ENCODE data around the gene CENATAC.
"Not testable (repeated sequence)": the region's sequence is repeated elsewhere in the genome, so short reads cannot be mapped to it uniquely, and the experiment has no call there.

Gene CENATAC

GRCh38 chr11:118975771-118976709, 21.9 kb upstream of the CENATAC start:
- no peak overlapping the region for H3K4me3 ChIP-seq (ENCODE audit: low read length)
- H3K9me3 ChIP-seq (ENCODE audit: control insufficient read depth, insufficient read depth, low read length) = no peaks in the 10 kb centered on the region
- no peak for TF ChIP-seq EZH2phosphoT487 (IDR thresholded peaks at IDR 0.05; ENCODE audit: borderline replicate concordance, low read length)
- H4K20me1 ChIP-seq (ENCODE audit: control insufficient read depth, insufficient read depth, low read depth, low read length) = no peaks in the 10 kb centered on the region
- H3K27me3 ChIP-seq (ENCODE audit: control insufficient read depth, low read length) = peaks cover 18% of the 10 kb centered on the region
- no peak overlapping the region for H3K4me2 ChIP-seq (ENCODE audit: low read length)
- H3K36me3 ChIP-seq (ENCODE audit: control insufficient read depth, low read length) = no peaks in the 10 kb centered on the region
- H3K4me1 ChIP-seq (ENCODE audit: control insufficient read depth, low read length) = no peaks in the 10 kb centered on the region
- H3K79me2 ChIP-seq (ENCODE audit: control insufficient read depth, low read length) = no peaks in the 10 kb centered on the region
- H3K27ac ChIP-seq (ENCODE audit: low read depth, low read length) = no peak overlapping the region
- H3K9me2 ChIP-seq (replicated peaks; ENCODE audit: control insufficient read depth, low read length) = no peaks in the 10 kb centered on the region
- no peaks in the 10 kb centered on the region; the same call in 1 of the 2 replicates for H3F3A ChIP-seq (ENCODE audit: control insufficient read depth, insufficient read depth)

- Histone ChIP-seq H3K9me2 (replicated peaks; ENCODE audit: control insufficient read depth, low read length) (no peaks in the 10 kb centered on the region), H3K4me3 (ENCODE audit: low read length) (no peak overlapping the region), H3K27me3 (ENCODE audit: control insufficient read depth, low read length) (peaks cover 12% of the 10 kb centered on the region), H3K27ac (ENCODE audit: low read depth, low read length) (no peak overlapping the region), H3K4me1 (ENCODE audit: control insufficient read depth, low read length) (no peaks in the 10 kb centered on the region), H3K36me3 (ENCODE audit: control insufficient read depth, low read length) (no peaks in the 10 kb centered on the region), H3F3A (ENCODE audit: control insufficient read depth, insufficient read depth) (no peaks in the 10 kb centered on the region), H3K9me3 (ENCODE audit: control insufficient read depth, insufficient read depth, low read length) (no peaks in the 10 kb centered on the region), H3K4me2 (ENCODE audit: low read length) (no peak overlapping the region), H4K20me1 (ENCODE audit: control insufficient read depth, insufficient read depth, low read depth, low read length) (no peaks in the 10 kb centered on the region), H3K79me2 (ENCODE audit: control insufficient read depth, low read length) (no peaks in the 10 kb centered on the region)
- TF ChIP-seq, protein P1, sequence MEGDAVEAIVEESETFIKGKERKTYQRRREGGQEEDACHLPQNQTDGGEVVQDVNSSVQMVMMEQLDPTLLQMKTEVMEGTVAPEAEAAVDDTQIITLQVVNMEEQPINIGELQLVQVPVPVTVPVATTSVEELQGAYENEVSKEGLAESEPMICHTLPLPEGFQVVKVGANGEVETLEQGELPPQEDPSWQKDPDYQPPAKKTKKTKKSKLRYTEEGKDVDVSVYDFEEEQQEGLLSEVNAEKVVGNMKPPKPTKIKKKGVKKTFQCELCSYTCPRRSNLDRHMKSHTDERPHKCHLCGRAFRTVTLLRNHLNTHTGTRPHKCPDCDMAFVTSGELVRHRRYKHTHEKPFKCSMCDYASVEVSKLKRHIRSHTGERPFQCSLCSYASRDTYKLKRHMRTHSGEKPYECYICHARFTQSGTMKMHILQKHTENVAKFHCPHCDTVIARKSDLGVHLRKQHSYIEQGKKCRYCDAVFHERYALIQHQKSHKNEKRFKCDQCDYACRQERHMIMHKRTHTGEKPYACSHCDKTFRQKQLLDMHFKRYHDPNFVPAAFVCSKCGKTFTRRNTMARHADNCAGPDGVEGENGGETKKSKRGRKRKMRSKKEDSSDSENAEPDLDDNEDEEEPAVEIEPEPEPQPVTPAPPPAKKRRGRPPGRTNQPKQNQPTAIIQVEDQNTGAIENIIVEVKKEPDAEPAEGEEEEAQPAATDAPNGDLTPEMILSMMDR (IDR thresholded peaks at IDR 0.05; ENCODE audit: low read depth, low read length, poor library complexity, severe bottlenecking) = no peak
- no peak for TF ChIP-seq EZH2phosphoT487 (IDR thresholded peaks at IDR 0.05; ENCODE audit: borderline replicate concordance, low read length)
Observed at GRCh38 chr11:118979434-118979833, 18.5 kb upstream of the CENATAC start.

DNA sequence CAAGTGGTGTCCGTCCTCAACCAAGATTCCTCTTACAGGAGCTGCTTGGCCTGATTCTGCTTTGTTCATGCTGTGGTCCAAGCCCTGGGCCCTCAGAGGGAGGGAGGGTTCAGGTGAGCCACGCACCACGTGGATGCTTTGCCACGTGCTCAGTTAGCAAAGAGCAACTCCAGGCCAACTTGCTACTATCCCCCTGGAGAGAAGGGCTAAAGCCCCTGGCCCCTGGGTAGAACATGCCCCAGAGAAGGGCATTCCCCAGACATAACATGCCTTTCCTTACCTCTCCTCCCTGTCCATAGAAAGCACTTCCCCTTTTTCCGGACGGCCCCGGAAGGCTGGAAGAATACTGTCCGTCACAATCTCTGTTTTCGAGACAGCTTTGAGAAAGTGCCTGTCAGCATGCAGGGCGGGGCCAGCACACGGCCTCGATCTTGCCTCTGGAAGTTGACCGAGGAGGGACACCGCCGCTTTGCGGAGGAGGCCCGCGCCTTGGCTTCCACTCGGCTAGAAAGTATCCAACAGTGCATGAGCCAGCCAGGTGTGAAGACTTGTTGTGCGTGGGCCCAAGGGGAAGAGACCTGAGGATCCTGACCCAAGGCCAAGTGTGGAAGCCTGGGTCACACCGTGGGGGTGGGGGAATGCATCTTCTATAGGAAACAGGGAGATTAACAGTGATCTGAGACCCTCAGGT, 17.6 kb upstream of the CENATAC start:
- H3F3A ChIP-seq (ENCODE audit: control insufficient read depth, insufficient read depth) = no peaks in the 10 kb centered on the region
- TF ChIP-seq, protein P1 (IDR thresholded peaks at IDR 0.05; ENCODE audit: low read depth, low read length, poor library complexity, severe bottlenecking) = no peak
- no peak for TF ChIP-seq EZH2phosphoT487 (IDR thresholded peaks at IDR 0.05; ENCODE audit: borderline replicate concordance, low read length)
- peaks cover 6% of the 10 kb centered on the region for H3K27me3 ChIP-seq (ENCODE audit: control insufficient read depth, low read length)
- H3K27ac ChIP-seq (ENCODE audit: low read depth, low read length) = no peak overlapping the region
- H3K9me3 ChIP-seq (ENCODE audit: control insufficient read depth, insufficient read depth, low read length) = no peaks in the 10 kb centered on the region
- no peaks in the 10 kb centered on the region for H3K36me3 ChIP-seq (ENCODE audit: control insufficient read depth, low read length)
- H3K4me1 ChIP-seq (ENCODE audit: control insufficient read depth, low read length) = no peaks in the 10 kb centered on the region
- H3K9me2 ChIP-seq (replicated peaks; ENCODE audit: control insufficient read depth, low read length) = no peaks in the 10 kb centered on the region
- H3K4me3 ChIP-seq (ENCODE audit: low read length) = no peak overlapping the region
- no peak overlapping the region for H3K4me2 ChIP-seq (ENCODE audit: low read length)
- no peaks in the 10 kb centered on the region for H4K20me1 ChIP-seq (ENCODE audit: control insufficient read depth, insufficient read depth, low read depth, low read length)
- no peaks in the 10 kb centered on the region for H3K79me2 ChIP-seq (ENCODE audit: control insufficient read depth, low read length)

DNA sequence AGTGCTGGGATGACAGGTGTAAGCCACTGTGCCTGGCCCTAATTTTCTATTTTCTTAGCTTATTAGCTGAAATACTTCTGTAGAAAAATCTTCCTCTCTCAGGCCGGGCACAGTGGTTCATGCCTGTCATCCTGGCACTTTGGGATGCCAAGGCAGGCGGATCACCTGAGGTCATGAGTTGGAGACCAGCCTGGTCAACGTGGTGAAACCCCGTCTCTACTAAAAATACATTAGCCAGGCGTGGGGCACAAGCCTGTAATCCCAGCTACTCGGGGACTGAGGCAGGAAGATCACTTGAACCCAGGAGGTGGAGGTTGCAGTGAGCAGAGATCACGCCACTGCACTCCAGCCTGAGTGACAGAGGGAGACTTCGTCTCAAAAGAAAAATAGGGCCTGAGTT, 13.6 kb upstream of the CENATAC start:
- not testable (repeated sequence) for H3F3A ChIP-seq (ENCODE audit: control insufficient read depth, insufficient read depth); H3K27ac ChIP-seq (ENCODE audit: low read depth, low read length); H3K36me3 ChIP-seq (ENCODE audit: control insufficient read depth, low read length)

More for the DNA sequence above, 13.6 kb upstream of the CENATAC start:
- H3K79me2 ChIP-seq (ENCODE audit: control insufficient read depth, low read length); H3K4me2 ChIP-seq (ENCODE audit: low read length); H3K4me1 ChIP-seq (ENCODE audit: control insufficient read depth, low read length); H3K4me3 ChIP-seq (ENCODE audit: low read length); H4K20me1 ChIP-seq (ENCODE audit: control insufficient read depth, insufficient read depth, low read depth, low read length); H3K27me3 ChIP-seq (ENCODE audit: control insufficient read depth, low read length); H3K9me2 ChIP-seq (replicated peaks; ENCODE audit: control insufficient read depth, low read length); H3K9me3 ChIP-seq (ENCODE audit: control insufficient read depth, insufficient read depth, low read length): not testable (repeated sequence)

Measured in DOHH2 (cell line).